NB4 (cell line): ENCODE measurements around the gene BBS2.
A peak's percentile ranks its signal among the peaks of the same experiment; 100 is the strongest.

ENCODE experiments used
- DNase-seq: peaks from one replicate; pipeline ENCODE4 v3.0.0; 2010; ENCODE audit warnings: low read depth
- H3K4me3 ChIP-seq: one replicate; pipeline ENCODE4 v1.5.1; 2011; ENCODE audit warnings: mild to moderate bottlenecking, low read depth, low read length, moderate library complexity
- MAX ChIP-seq: IDR thresholded peaks from 2 replicates; pipeline ENCODE4 v1.6.1; 2011; ENCODE audit warnings: low read depth, low read length
- MYC ChIP-seq: IDR thresholded peaks from 2 replicates; pipeline ENCODE4 v1.6.1; 2011; ENCODE audit warnings: low read depth, low read length
- POLR2A ChIP-seq: IDR thresholded peaks from 2 replicates; pipeline ENCODE4 v1.6.1; 2011; ENCODE audit warnings: mild to moderate bottlenecking; ENCODE audit not compliant: insufficient read length; ENCODE audit errors: extremely low read depth
- TF ChIP-seq, protein P1 (sequence below): IDR thresholded peaks from one replicate; pipeline ENCODE4 v1.5.1; 2012; ENCODE audit warnings: low read depth, low read length

The BBS2 gene

DNA sequence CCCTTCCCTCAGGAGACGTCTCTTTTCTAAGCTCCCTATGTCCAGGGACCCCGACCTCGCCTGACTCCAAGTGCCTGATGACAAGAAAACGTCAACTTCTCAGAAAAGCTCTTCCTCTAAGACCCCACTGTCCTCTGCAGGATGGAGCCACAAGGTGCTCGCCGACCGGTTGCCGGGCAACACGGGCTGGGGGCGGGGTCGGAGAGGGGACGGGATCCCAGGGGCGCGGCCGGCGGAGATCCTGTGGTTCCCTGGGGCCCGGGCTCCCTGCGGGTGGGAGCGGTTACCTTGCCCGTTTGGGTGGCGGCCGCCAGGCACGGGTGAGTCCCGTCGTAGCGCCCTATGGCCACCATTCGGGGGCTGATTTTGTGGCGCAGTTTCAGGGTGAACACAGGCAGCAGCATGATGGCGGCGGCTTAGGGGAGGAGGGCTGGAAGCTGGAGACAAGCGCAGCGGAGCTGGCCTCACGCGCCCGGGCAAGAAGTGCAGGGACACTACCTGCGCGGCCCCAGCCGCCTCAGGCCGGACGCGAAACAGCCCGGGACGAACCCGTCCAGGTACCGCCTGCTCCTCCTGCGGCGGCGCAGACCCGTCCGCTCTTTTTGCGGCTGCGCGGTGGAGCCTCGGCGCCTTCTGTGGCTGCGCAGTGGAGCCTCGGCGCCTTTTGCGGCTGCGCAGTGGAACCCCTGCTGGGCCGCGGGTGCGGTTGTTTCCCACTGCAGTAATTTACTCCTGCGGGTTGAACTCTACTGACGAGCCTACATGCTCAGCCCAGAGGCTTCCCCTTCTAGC lies at the start of gene BBS2:
Gene BBS2 (minus strand): TSS at position 566 of the 792 bp plus-strand sequence. CDS start 162 bp downstream, at position 404.
- peak; percentile 27; the same call in 1 of the 2 replicates for TF ChIP-seq MYC
- no peak for TF ChIP-seq MAX
- TF ChIP-seq POLR2A = peak; percentile 65
- H3K4me3 ChIP-seq = peak within 1 kb of the TSS; percentile 57
- DNase-seq = peak; percentile 92

- TF ChIP-seq MYC (no peak), MAX (no peak), POLR2A (no peak)
- TF ChIP-seq, protein P1, sequence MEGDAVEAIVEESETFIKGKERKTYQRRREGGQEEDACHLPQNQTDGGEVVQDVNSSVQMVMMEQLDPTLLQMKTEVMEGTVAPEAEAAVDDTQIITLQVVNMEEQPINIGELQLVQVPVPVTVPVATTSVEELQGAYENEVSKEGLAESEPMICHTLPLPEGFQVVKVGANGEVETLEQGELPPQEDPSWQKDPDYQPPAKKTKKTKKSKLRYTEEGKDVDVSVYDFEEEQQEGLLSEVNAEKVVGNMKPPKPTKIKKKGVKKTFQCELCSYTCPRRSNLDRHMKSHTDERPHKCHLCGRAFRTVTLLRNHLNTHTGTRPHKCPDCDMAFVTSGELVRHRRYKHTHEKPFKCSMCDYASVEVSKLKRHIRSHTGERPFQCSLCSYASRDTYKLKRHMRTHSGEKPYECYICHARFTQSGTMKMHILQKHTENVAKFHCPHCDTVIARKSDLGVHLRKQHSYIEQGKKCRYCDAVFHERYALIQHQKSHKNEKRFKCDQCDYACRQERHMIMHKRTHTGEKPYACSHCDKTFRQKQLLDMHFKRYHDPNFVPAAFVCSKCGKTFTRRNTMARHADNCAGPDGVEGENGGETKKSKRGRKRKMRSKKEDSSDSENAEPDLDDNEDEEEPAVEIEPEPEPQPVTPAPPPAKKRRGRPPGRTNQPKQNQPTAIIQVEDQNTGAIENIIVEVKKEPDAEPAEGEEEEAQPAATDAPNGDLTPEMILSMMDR = no peak
Measured at GRCh38 chr16:56564793-56565477, 45.1 kb upstream of the BBS2 start, which contains the start of gene MT4. Gene MT4 (plus strand): TSS chr16:56565073. CDS start chr16:56565129, 56 bp downstream.

DNA sequence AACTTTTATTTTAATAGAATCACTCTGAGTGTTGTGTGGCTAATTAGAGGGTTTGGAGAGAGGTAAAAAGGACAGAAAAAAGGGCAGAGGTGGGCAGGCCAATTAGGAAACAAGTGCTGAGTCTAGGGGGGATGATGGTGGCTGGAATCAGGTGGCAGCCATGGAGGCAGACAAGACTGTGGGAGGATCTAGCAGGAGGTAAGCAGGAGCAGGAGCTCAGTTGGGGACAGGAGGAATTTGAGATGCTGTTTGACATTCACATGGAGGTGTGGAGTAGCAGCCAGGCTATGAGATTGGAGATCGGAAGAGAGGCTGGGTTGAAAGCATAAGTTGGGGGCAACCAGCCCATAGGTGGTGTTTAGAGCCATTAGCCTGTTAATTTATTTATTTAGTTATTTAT lies 41.3 kb upstream of the BBS2 start:
- H3K4me3 ChIP-seq = no peak overlapping the region
- TF ChIP-seq MYC (no peak), POLR2A (no peak), MAX (no peak)
- TF ChIP-seq, protein P1 = no peak
- no peak for DNase-seq

More at GRCh38 chr16:56564793-56565477, 45.1 kb upstream of the BBS2 start, which contains the start of gene MT4:
- no peak within 1 kb of the TSS for H3K4me3 ChIP-seq
- DNase-seq = no peak

DNA sequence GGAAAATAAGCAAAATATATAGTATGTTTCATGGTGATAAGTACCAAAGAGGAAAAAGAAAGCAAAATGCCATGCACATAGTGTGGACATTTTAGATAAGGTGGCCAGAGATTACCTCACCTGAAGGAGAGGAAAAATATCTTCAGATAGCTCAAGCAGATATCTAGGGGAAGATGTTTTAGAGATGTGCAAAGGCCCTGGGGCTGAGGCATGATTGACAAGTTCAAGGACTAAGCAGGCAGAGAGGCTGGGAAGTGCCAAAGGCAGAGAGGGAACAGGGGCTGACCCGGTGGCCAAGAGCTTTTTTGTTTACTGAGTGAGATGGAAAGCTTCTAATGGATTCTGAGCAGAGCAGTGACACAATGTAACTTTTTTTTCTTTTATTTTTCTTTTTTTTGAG lies 40.6 kb upstream of the BBS2 start:
- TF ChIP-seq POLR2A (no peak), MAX (no peak), MYC (no peak)
- TF ChIP-seq, protein P1 = no peak
- no peak overlapping the region for H3K4me3 ChIP-seq
- DNase-seq = no peak

DNA sequence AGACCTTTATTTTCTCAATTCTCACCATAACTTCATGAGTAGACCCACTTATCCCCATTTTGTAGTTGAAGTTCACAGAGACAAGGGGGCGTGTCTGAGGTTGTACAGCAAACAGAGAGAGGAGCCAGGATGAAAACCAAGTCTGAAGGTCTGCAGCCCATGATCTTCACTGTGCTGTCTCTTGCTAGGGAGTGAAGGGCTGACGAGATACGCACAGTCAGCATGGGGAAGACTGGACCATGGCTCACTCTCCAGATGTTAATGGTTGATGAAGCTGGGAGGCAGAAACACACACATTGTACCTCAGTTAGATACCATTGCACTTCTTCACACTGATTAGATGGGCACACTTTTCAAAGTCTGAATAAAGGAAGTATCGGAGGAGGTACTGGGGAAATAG lies 39.3 kb upstream of the BBS2 start:
- no peak for DNase-seq
- H3K4me3 ChIP-seq = no peak overlapping the region
- TF ChIP-seq POLR2A (no peak), MYC (no peak), MAX (no peak)
- TF ChIP-seq, protein P1 = no peak
